OCI-LY7 (cell line): Measurements from ENCODE around the gene MYL3. TPM values are rescaled to one million over a fixed set of nuclear protein-coding genes. Genes with fewer than 3 reads are reported as not detected.

Experiments used
- BruUV-seq: library from RNA; stranded (reverse); fragments of 400-500 nt; replicated peaks from 2 replicates; lab custom pipeline; 2021; lab: Mats Ljungman, UMichigan
- CTCF ChIA-PET: fragments of 300-600 bp; sonication (Branson Sonifier 250); formaldehyde crosslinking; loops from one replicate; lab custom pipeline; 2022; ENCODE audit warnings: antibody characterized with exemption; ENCODE audit not compliant: unreplicated experiment; lab: Charles Lee
- POLR2A ChIA-PET: fragments of 300-600 bp; sonication (Branson Sonifier 250); formaldehyde crosslinking; loops from one replicate; lab custom pipeline; 2022; ENCODE audit warnings: antibody characterized with exemption; lab: Charles Lee
- DNase-seq: peaks from one replicate; pipeline ENCODE4 v3.0.0-alpha.2; 2015; ENCODE audit warnings: low spot score
- H2AFZ ChIP-seq: fragments of 200-600 bp; sonication (generic), shearing (Covaris generic); 2 replicates; pipeline ENCODE4 v1.6.1; 2014; ENCODE audit warnings: mild to moderate bottlenecking, antibody characterized with exemption, low read length, moderate library complexity
- H3K27ac ChIP-seq: fragments of 200-600 bp; sonication (generic); 2 replicates; pipeline ENCODE4 v1.5.1; 2014; ENCODE audit warnings: mixed run types, low read depth, mild to moderate bottlenecking, moderate library complexity, low read length, inconsistent platforms; ENCODE audit not compliant: poor library complexity, severe bottlenecking
- H3K36me3 ChIP-seq: fragments of 200-600 bp; sonication (generic); 2 replicates; pipeline ENCODE4 v1.6.1; 2014; ENCODE audit warnings: mild to moderate bottlenecking, antibody characterized with exemption, low read length, moderate library complexity, mixed read lengths; ENCODE audit not compliant: insufficient read depth
- H3K4me1 ChIP-seq: fragments of 200-600 bp; sonication (generic); 2 replicates; pipeline ENCODE4 v1.5.1; 2014; ENCODE audit warnings: mild to moderate bottlenecking, low read length; ENCODE audit not compliant: insufficient read depth, poor library complexity, severe bottlenecking
- H3K4me2 ChIP-seq: fragments of 200-600 bp; sonication (generic); 2 replicates; pipeline ENCODE4 v1.6.1; 2014; ENCODE audit warnings: mild to moderate bottlenecking, low read length
- H3K4me3 ChIP-seq: fragments of 200-600 bp; sonication (generic); 2 replicates; pipeline ENCODE4 v1.5.1; 2014; ENCODE audit warnings: mild to moderate bottlenecking, low read depth, low read length; ENCODE audit not compliant: poor library complexity, severe bottlenecking
- H3K79me2 ChIP-seq: fragments of 200-600 bp; sonication (generic); 2 replicates; pipeline ENCODE4 v1.6.1; 2016; ENCODE audit warnings: low read depth, mild to moderate bottlenecking, low read length, moderate library complexity, mixed read lengths; ENCODE audit not compliant: insufficient read depth
- H3K9me2 ChIP-seq: fragments of 200-600 bp; sonication (generic); 2 replicates; pipeline ENCODE4 v1.6.1; 2016; ENCODE audit warnings: mild to moderate bottlenecking, low read length, mixed read lengths; ENCODE audit not compliant: insufficient read depth
- H3K9me3 ChIP-seq: fragments of 200-600 bp; sonication (generic); 2 replicates; pipeline ENCODE4 v1.6.1; 2014; ENCODE audit warnings: mild to moderate bottlenecking, mixed run types, low read length, mixed read lengths
- H4K20me1 ChIP-seq: fragments of 200-600 bp; sonication (generic); 2 replicates; pipeline ENCODE4 v1.6.1; 2014; ENCODE audit warnings: mild to moderate bottlenecking, antibody characterized with exemption, low read length, moderate library complexity, mixed read lengths; ENCODE audit not compliant: insufficient read depth
- EZH2phosphoT487 ChIP-seq: fragments of 200-600 bp; sonication (generic); IDR thresholded peaks from 2 replicates; pipeline ENCODE4 v1.6.1; 2018; ENCODE audit warnings: low read depth, borderline replicate concordance, mild to moderate bottlenecking, mixed run types, antibody characterized with exemption, low read length, moderate library complexity, mixed read lengths
- intact Hi-C: fragments of 100-400 bp; cut with micrococcal nuclease; formaldehyde crosslinking; loops from one replicate; pipeline ENCODE4 v1.10.0; 2022; ENCODE audit not compliant: unreplicated experiment
- total RNA-seq, 2 experiments: library from RNA; depleted of rRNA in 1 of 2; stranded (reverse); fragments of >200 nt in 1 of 2; shearing (Covaris generic) in 1 of 2; gene quantifications; 2 replicates each; pipeline ENCODE4 v1.2.3, GENCODE V29; 2014 to 2022
- TF ChIP-seq, protein P1 (sequence below): fragments of 200-600 bp; sonication (generic); conservative IDR thresholded peaks from 2 replicates; pipeline ENCODE4 v1.5.1; 2014; ENCODE audit warnings: mild to moderate bottlenecking, antibody characterized with exemption, low read length, moderate library complexity, mixed read lengths

MYL3 gene
- total RNA-seq, 2 experiments from 2014 or later = not detected

DNA sequence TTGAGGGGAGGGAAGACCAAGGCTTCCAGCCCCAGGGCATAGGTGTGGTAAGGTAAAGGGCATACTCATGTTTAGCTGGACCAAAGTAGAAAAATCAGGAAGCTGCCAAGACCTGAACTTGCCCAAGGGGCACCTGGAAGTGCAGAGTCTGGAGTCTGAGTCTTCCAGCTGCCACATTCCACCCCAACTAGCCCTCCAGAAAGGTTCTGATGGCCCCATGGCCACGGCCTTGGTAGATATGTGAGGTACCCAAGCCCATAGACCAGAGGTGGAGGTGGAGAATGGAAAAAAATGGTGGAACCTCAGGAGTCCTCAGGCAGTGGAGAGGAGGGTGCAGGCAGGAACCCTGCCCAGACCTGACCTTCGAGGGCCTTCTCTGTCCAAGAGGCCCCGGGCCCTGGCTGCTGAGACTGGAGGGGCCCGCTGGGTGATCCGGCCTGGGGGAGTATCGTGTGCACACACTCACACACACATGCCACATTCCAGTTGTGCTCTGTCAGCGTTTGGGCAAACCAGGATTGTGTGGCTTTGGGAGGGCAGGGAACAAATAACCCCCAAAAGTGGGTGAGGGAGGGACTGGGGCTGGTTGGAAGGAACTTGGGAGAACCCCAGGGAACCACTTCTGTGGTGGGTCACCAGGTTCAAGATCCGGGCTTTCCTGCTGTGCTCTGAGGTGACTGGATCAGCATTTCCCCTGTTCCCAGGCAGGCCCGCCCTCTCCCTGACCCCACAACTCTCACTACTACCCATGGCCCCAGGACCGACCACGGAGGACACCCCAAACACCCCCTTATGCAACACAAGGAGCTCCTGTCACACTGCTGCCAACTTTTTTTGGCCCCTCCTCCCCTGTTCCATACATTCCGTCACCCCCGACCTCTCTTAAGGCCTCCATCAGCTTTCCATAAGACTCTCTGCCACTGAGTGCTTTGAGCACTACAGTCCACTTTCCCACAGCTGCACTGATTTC, 11.6 kb downstream of the MYL3 start:
- no peaks in the 10 kb centered on the region for H3K79me2 ChIP-seq
- no peak overlapping the region for H3K27ac ChIP-seq
- intact Hi-C loops = no loop called here
- no peaks in the 10 kb centered on the region for H4K20me1 ChIP-seq
- H3K9me3 ChIP-seq = no peaks in the 10 kb centered on the region
- DNase-seq = no peak
- ChIA-PET CTCF (no interaction called here), POLR2A (no interaction called here)
- H2AFZ ChIP-seq = no peak overlapping the region
- H3K9me2 ChIP-seq = no peaks in the 10 kb centered on the region
- H3K36me3 ChIP-seq = no peaks in the 10 kb centered on the region
- BruUV-seq = no TSS peak
- H3K4me2 ChIP-seq = no peak overlapping the region
- H3K4me1 ChIP-seq = no peaks in the 10 kb centered on the region
- TF ChIP-seq, protein P1, sequence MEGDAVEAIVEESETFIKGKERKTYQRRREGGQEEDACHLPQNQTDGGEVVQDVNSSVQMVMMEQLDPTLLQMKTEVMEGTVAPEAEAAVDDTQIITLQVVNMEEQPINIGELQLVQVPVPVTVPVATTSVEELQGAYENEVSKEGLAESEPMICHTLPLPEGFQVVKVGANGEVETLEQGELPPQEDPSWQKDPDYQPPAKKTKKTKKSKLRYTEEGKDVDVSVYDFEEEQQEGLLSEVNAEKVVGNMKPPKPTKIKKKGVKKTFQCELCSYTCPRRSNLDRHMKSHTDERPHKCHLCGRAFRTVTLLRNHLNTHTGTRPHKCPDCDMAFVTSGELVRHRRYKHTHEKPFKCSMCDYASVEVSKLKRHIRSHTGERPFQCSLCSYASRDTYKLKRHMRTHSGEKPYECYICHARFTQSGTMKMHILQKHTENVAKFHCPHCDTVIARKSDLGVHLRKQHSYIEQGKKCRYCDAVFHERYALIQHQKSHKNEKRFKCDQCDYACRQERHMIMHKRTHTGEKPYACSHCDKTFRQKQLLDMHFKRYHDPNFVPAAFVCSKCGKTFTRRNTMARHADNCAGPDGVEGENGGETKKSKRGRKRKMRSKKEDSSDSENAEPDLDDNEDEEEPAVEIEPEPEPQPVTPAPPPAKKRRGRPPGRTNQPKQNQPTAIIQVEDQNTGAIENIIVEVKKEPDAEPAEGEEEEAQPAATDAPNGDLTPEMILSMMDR = no peak
- TF ChIP-seq EZH2phosphoT487 = no peak
- no peak overlapping the region for H3K4me3 ChIP-seq

DNA sequence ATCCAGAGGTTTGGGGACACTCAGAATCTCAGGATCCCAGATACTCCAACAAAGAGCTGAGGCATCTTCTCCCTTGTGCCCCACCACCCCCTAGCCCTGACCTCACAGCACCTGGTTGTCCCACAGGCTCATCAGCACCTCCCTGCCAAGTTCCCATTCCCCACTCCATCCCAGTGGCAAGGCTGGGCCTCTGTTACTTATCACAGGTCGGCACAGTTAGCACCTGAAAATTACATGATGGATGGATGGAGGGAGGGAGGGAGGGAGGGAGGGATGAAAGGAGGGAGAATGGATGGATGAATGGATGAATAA, 12.8 kb downstream of the MYL3 start:
- intact Hi-C loops = no loop called here
- no peaks in the 10 kb centered on the region for H3K9me3 ChIP-seq
- no peaks in the 10 kb centered on the region for H3K79me2 ChIP-seq
- DNase-seq = no peak
- H3K4me1 ChIP-seq = no peaks in the 10 kb centered on the region
- ChIA-PET CTCF (no interaction called here), POLR2A (no interaction called here)
- H3K27ac ChIP-seq = no peak overlapping the region
- no peak overlapping the region for H3K4me2 ChIP-seq
- TF ChIP-seq, protein P1 = no peak
- TF ChIP-seq EZH2phosphoT487 = no peak
- H4K20me1 ChIP-seq = no peaks in the 10 kb centered on the region
- no TSS peak for BruUV-seq
- H3K9me2 ChIP-seq = no peaks in the 10 kb centered on the region
- H3K36me3 ChIP-seq = no peaks in the 10 kb centered on the region
- H2AFZ ChIP-seq = no peak overlapping the region
- H3K4me3 ChIP-seq = no peak overlapping the region
